Natural killer cell treated with Interleukin-12 subunit alpha and Interleukin-12 subunit beta and Interleukin-15 and Interleukin-18, amount 100 ng/mL, for 72 hours (primary cell): ENCODE data around the gene PCDHA2. TPM values are rescaled to one million over a fixed set of nuclear protein-coding genes. Genes with fewer than 3 reads are reported as not detected.
"Not testable (repeated sequence)": the region's sequence is repeated elsewhere in the genome, so short reads cannot be mapped to it uniquely, and the experiment has no call there.

Source experiments
- ATAC-seq, 2 donors: fragments of 150-1000 bp; cut with Tn5 transposase in 1 of 2; sonication (Bioruptor Pico), chemical (Tn5 transposase) in 1 of 2; 2 replicates each; pipeline ENCODE4 v1.10.0; 2021
- DNase-seq: peaks from one replicate; pipeline ENCODE4 v3.0.0; 2022; ENCODE audit warnings: low spot score
- H3K27ac Mint-ChIP-seq, 2 donors: 1 replicate in 1 of 2; 2 replicates in 1 of 2; pipeline ENCODE4 v1.8.0; 2022; ENCODE audit warnings: mixed read lengths in 2 of 2, mild to moderate bottlenecking in 1 of 2, moderate library complexity in 1 of 2
- H3K27me3 Mint-ChIP-seq, 2 donors: 1 replicate in 1 of 2; 2 replicates in 1 of 2; pipeline ENCODE4 v1.8.0; 2022; ENCODE audit warnings: mixed read lengths in 2 of 2
- H3K36me3 Mint-ChIP-seq: one replicate; pipeline ENCODE4 v1.8.0; 2022; ENCODE audit warnings: mixed read lengths
- H3K4me1 Mint-ChIP-seq, 2 donors: 1 replicate in 1 of 2; 2 replicates in 1 of 2; pipeline ENCODE4 v1.8.0; 2022; ENCODE audit warnings: low read depth in 2 of 2, mixed read lengths in 2 of 2, mild to moderate bottlenecking in 1 of 2
- H3K4me3 Mint-ChIP-seq: one replicate; pipeline ENCODE4 v1.8.0; 2022; ENCODE audit warnings: mixed read lengths
- H3K9me3 Mint-ChIP-seq: 2 replicates; pipeline ENCODE4 v1.8.0; 2022; ENCODE audit warnings: mixed read lengths
- total RNA-seq, 2 donors: library from RNA; stranded (reverse); gene quantifications; one replicate each; pipeline ENCODE4 v1.2.3, GENCODE V29; 2022

The PCDHA2 gene
- total RNA-seq, 2 donors from 2014 or later = not detected

GRCh38 chr5:140828362-140828737, 33.7 kb downstream of the PCDHA2 start:
- Mint-ChIP-seq H3K4me3 (no peak overlapping the region), H3K4me1 (no peaks in the 10 kb centered on the region), H3K36me3 (peaks cover 7% of the 10 kb centered on the region), H3K27me3 (peaks cover 9 to 13% of the 10 kb centered on the region in 2 donors), H3K27ac (no peak overlapping the region), H3K9me3 (peaks cover 6% of the 10 kb centered on the region)
- ATAC-seq = no peak
- DNase-seq = no peak

GRCh38 chr5:140829511-140830501, 35.2 kb downstream of the PCDHA2 start:
- not testable (repeated sequence) for H3K9me3 Mint-ChIP-seq, ATAC-seq
- peaks cover 12 to 13% of the 10 kb centered on the region in 2 donors for H3K27me3 Mint-ChIP-seq

GRCh38 chr5:140833993-140834392, 39.3 kb downstream of the PCDHA2 start, which contains the start of gene PCDHA7:
PCDHA7 (plus strand) TSS chr5:140834269; CDS start chr5:140834384, 115 bp downstream.
- Mint-ChIP-seq H3K4me1 (no peaks in the 10 kb centered on the region), H3K9me3 (peaks cover 3% of the 10 kb centered on the region), H3K27ac (no peak within 1 kb of the TSS), H3K27me3 (peaks cover 6 to 9% of the 10 kb centered on the region in 2 donors), H3K4me3 (no peak within 1 kb of the TSS), H3K36me3 (peaks cover 6% of the 10 kb centered on the region)
- DNase-seq (no peak), ATAC-seq (no peak)

More at GRCh38 chr5:140829511-140830501, 35.2 kb downstream of the PCDHA2 start:
- DNase-seq, H3K4me1 Mint-ChIP-seq, H3K27ac Mint-ChIP-seq, H3K4me3 Mint-ChIP-seq: not testable (repeated sequence)
- H3K36me3 Mint-ChIP-seq = peaks cover 13% of the 10 kb centered on the region

GRCh38 chr5:140834439-140835008, 39.9 kb downstream of the PCDHA2 start:
- not testable (repeated sequence) for H3K9me3 Mint-ChIP-seq, H3K4me1 Mint-ChIP-seq, H3K4me3 Mint-ChIP-seq, H3K27ac Mint-ChIP-seq, ATAC-seq, H3K36me3 Mint-ChIP-seq, DNase-seq, H3K27me3 Mint-ChIP-seq

- no peak overlapping the region for H3K27ac Mint-ChIP-seq
- peaks cover 9 to 17% of the 10 kb centered on the region in 2 donors for H3K27me3 Mint-ChIP-seq
- DNase-seq (no peak), ATAC-seq (no peak)
- peaks cover 15% of the 10 kb centered on the region for H3K36me3 Mint-ChIP-seq
- H3K4me3 Mint-ChIP-seq = no peak overlapping the region
- H3K9me3 Mint-ChIP-seq = peaks cover 11% of the 10 kb centered on the region
- H3K4me1 Mint-ChIP-seq = no peaks in the 10 kb centered on the region
Observed at GRCh38 chr5:140835622-140836510, 41.2 kb downstream of the PCDHA2 start.

GRCh38 chr5:140840978-140841962, 46.6 kb downstream of the PCDHA2 start, which contains the start of gene PCDHA8:
PCDHA8 (plus strand) TSS chr5:140841187; CDS start chr5:140841322, 135 bp downstream.
- Mint-ChIP-seq H3K9me3 (peaks cover 7% of the 10 kb centered on the region), H3K27ac (no peak within 1 kb of the TSS), H3K4me1 (no peaks in the 10 kb centered on the region), H3K36me3 (peaks cover 13% of the 10 kb centered on the region), H3K4me3 (no peak within 1 kb of the TSS), H3K27me3 (peaks cover 0 to 17% of the 10 kb centered on the region in 2 donors)
- DNase-seq = no peak
- ATAC-seq = no peak

- no peak for ATAC-seq
- H3K27ac Mint-ChIP-seq = no peak overlapping the region
- no peak overlapping the region for H3K4me3 Mint-ChIP-seq
- H3K9me3 Mint-ChIP-seq = peaks cover 14% of the 10 kb centered on the region
- peaks cover 17% of the 10 kb centered on the region for H3K36me3 Mint-ChIP-seq
- peaks cover 0 to 23% of the 10 kb centered on the region in 2 donors for H3K27me3 Mint-ChIP-seq
- DNase-seq = no peak
- no peaks in the 10 kb centered on the region for H3K4me1 Mint-ChIP-seq
Observed at GRCh38 chr5:140842798-140843733, 48.4 kb downstream of the PCDHA2 start.

Other genes with a start within 250 kb of the PCDHA2 start
- 1 to 10 TPM; 7.0 to 8.6 TPM for gene EIF4EBP3, start 247.2 kb upstream of the PCDHA2 start, total RNA-seq
- 10 to 100 TPM; 61.4 to 64.7 TPM for gene SRA1, start 237.4 kb upstream of the PCDHA2 start, total RNA-seq
- 10 to 100 TPM; 12.8 to 25.8 TPM for gene APBB3, start 230.3 kb upstream of the PCDHA2 start, total RNA-seq
- 10 to 100 TPM; 73.8 to 97.3 TPM for gene SLC35A4, start 230.0 kb upstream of the PCDHA2 start, total RNA-seq
- under 1 TPM; 0.92 to 1.00 TPM for gene CD14, start 161.7 kb upstream of the PCDHA2 start, total RNA-seq
- gene TMCO6, start 155.4 kb upstream of the PCDHA2 start, total RNA-seq = 10 to 100 TPM; 11.6 to 30.3 TPM
- gene NDUFA2, start 147.2 kb upstream of the PCDHA2 start, total RNA-seq = 10 to 100 TPM; 56.2 to 56.8 TPM
- gene IK, start 147.0 kb upstream of the PCDHA2 start, total RNA-seq = 10 to 100 TPM; 78.9 to 93.2 TPM
- 10 to 100 TPM; 43.7 to 52.7 TPM for gene WDR55, start 129.9 kb upstream of the PCDHA2 start, total RNA-seq
- gene DND1, start 121.3 kb upstream of the PCDHA2 start, total RNA-seq = 1 to 10 TPM; 3.3 to 7.8 TPM
- gene HARS1, start 103.5 kb upstream of the PCDHA2 start, total RNA-seq = 100 to 1,000 TPM; 104 to 113 TPM
- gene HARS2, start 103.4 kb upstream of the PCDHA2 start, total RNA-seq = 10 to 100 TPM; 28.2 to 33.9 TPM
- gene ZMAT2, start 94.4 kb upstream of the PCDHA2 start, total RNA-seq = 10 to 100 TPM; 57.0 to 62.1 TPM
- gene PCDHA1, start 8.7 kb upstream of the PCDHA2 start, total RNA-seq = not detected
- gene PCDHA3, start 6.2 kb downstream of the PCDHA2 start, total RNA-seq = not detected
- gene PCDHA4, start 12.2 kb downstream of the PCDHA2 start, total RNA-seq = not detected
- not detected for gene PCDHA5, start 26.8 kb downstream of the PCDHA2 start, total RNA-seq
- gene PCDHA6, start 33.1 kb downstream of the PCDHA2 start, total RNA-seq = not detected
- not detected for gene PCDHA7, start 39.4 kb downstream of the PCDHA2 start, total RNA-seq
- not detected for gene PCDHA8, start 46.3 kb downstream of the PCDHA2 start, total RNA-seq
- gene PCDHA9, start 53.5 kb downstream of the PCDHA2 start, total RNA-seq = not detected
- gene PCDHA10, start 61.0 kb downstream of the PCDHA2 start, total RNA-seq = not detected
- gene PCDHA11, start 74.1 kb downstream of the PCDHA2 start, total RNA-seq = not detected
- gene PCDHA12, start 80.5 kb downstream of the PCDHA2 start, total RNA-seq = not detected
- not detected for gene PCDHA13, start 87.3 kb downstream of the PCDHA2 start, total RNA-seq
- gene PCDHAC1, start 131.4 kb downstream of the PCDHA2 start, total RNA-seq = not detected
- gene PCDHAC2, start 171.6 kb downstream of the PCDHA2 start, total RNA-seq = not detected